ENCODE measurements around the gene UBE2H.
"Not testable (repeated sequence)": the region's sequence is repeated elsewhere in the genome, so short reads cannot be mapped to it uniquely, and the experiment has no call there.

Gene UBE2H

GRCh38 chr7:129862682-129863081 is 90.1 kb downstream of the UBE2H start:
- Histone ChIP-seq H3K27me3 (ENCODE audit: control insufficient read depth, insufficient read depth, low read length, poor library complexity, severe bottlenecking) (no peaks in the 10 kb centered on the region), H3K36me3 (ENCODE audit: control insufficient read depth, insufficient read depth, low read length) (no peaks in the 10 kb centered on the region), H3K9me3 (ENCODE audit: control insufficient read depth, low read length) (no peaks in the 10 kb centered on the region), H3K4me3 (ENCODE audit: insufficient read depth, low read depth, low read length) (no peak overlapping the region), H3K4me1 (ENCODE audit: control insufficient read depth, insufficient read depth, low read length) (no peaks in the 10 kb centered on the region), H3K27ac (ENCODE audit: insufficient read depth, low read depth, low read length, poor library complexity, severe bottlenecking) (no peak overlapping the region)
- WGBS, 2 experiments = 67 to 73% methylated on average over 3 of the region's 3 CpGs

DNA sequence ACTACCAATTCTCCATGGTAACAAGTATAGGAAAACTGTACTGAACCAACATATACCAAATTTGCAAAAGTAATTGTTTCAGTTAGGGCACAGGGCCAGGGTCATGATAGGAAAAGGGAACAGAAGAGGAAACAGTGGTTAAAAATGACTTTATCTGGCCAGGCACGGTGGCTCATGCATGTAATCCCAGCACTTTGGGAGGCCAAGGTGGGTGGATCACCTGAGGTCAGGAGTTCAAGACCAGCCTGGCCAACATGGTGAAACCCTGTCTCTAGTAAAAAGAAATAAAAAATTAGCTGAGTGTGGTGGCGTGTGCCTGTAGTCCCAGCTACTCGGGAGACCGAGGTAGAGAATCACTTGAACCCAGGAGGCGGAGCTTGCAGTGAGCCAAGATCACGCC is 92.0 kb downstream of the UBE2H start:
- H3K4me1 ChIP-seq (ENCODE audit: control insufficient read depth, insufficient read depth, low read length); H3K4me3 ChIP-seq (ENCODE audit: insufficient read depth, low read depth, low read length); H3K36me3 ChIP-seq (ENCODE audit: control insufficient read depth, insufficient read depth, low read length); H3K27ac ChIP-seq (ENCODE audit: insufficient read depth, low read depth, low read length, poor library complexity, severe bottlenecking); H3K27me3 ChIP-seq (ENCODE audit: control insufficient read depth, insufficient read depth, low read length, poor library complexity, severe bottlenecking); H3K9me3 ChIP-seq (ENCODE audit: control insufficient read depth, low read length): not testable (repeated sequence)
- 91 to 96% methylated on average over 6 of the region's 6 CpGs for WGBS, 2 experiments

GRCh38 chr7:129859183-129859582 is 93.6 kb downstream of the UBE2H start:
- WGBS, 2 experiments = 94 to 98% methylated on average over 2 of the region's 2 CpGs
- Histone ChIP-seq H3K9me3 (ENCODE audit: control insufficient read depth, low read length) (no peaks in the 10 kb centered on the region), H3K4me1 (ENCODE audit: control insufficient read depth, insufficient read depth, low read length) (no peaks in the 10 kb centered on the region), H3K4me3 (ENCODE audit: insufficient read depth, low read depth, low read length) (no peak overlapping the region), H3K36me3 (ENCODE audit: control insufficient read depth, insufficient read depth, low read length) (no peaks in the 10 kb centered on the region), H3K27ac (ENCODE audit: insufficient read depth, low read depth, low read length, poor library complexity, severe bottlenecking) (no peak overlapping the region), H3K27me3 (ENCODE audit: control insufficient read depth, insufficient read depth, low read length, poor library complexity, severe bottlenecking) (no peaks in the 10 kb centered on the region)

DNA sequence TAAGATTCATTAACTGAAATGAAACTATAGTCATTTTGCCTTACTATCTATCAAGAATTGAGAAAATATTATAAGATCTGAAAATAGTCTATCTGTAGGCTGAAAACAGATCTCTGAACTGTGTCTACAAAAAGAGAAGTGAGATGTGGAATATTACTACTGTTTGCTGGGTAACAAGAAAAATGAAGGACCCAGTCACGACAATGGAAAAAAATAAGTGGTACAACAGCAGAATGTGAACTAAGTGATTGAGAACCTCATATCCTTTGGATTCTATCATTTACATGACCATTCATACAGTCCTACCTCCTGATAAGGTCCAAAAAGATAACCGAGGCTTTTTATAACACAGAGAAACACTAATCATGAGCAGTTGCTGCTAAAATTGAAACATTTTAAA is 94.3 kb downstream of the UBE2H start:
- WGBS, 2 experiments = 78 to 97% methylated on average over 2 of the region's 2 CpGs
- no peaks in the 10 kb centered on the region for H3K27me3 ChIP-seq (ENCODE audit: control insufficient read depth, insufficient read depth, low read length, poor library complexity, severe bottlenecking)
- H3K4me1 ChIP-seq (ENCODE audit: control insufficient read depth, insufficient read depth, low read length) = no peaks in the 10 kb centered on the region
- H3K36me3 ChIP-seq (ENCODE audit: control insufficient read depth, insufficient read depth, low read length) = no peaks in the 10 kb centered on the region
- H3K4me3 ChIP-seq (ENCODE audit: insufficient read depth, low read depth, low read length) = no peak overlapping the region
- no peaks in the 10 kb centered on the region for H3K9me3 ChIP-seq (ENCODE audit: control insufficient read depth, low read length)
- H3K27ac ChIP-seq (ENCODE audit: insufficient read depth, low read depth, low read length, poor library complexity, severe bottlenecking) = no peak overlapping the region

DNA sequence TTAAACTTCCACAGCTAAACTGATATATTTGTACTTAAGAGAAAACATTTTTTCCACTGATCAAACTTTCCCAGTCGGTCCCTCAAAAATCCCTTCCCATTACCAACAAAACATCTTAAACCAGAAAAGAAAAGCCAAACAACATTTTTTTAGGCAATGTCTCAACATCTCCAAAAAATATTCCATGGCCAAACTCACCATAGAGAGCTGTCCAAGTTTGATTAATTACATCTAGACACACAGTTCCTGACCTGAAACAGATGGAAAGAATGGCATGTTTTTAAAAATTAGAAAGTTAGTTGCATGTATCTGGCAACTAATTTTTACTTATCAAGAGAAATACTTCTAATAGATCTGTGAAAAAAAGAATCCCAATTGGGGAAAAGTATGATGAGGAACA is 95.4 kb downstream of the UBE2H start:
- Histone ChIP-seq H3K4me3 (ENCODE audit: insufficient read depth, low read depth, low read length) (no peak overlapping the region), H3K9me3 (ENCODE audit: control insufficient read depth, low read length) (no peaks in the 10 kb centered on the region), H3K36me3 (ENCODE audit: control insufficient read depth, insufficient read depth, low read length) (no peaks in the 10 kb centered on the region), H3K27me3 (ENCODE audit: control insufficient read depth, insufficient read depth, low read length, poor library complexity, severe bottlenecking) (no peaks in the 10 kb centered on the region), H3K27ac (ENCODE audit: insufficient read depth, low read depth, low read length, poor library complexity, severe bottlenecking) (no peak overlapping the region), H3K4me1 (ENCODE audit: control insufficient read depth, insufficient read depth, low read length) (no peaks in the 10 kb centered on the region)
- WGBS, 2 experiments = 91 to 96% methylated on average over 1 of the region's 1 CpG

DNA sequence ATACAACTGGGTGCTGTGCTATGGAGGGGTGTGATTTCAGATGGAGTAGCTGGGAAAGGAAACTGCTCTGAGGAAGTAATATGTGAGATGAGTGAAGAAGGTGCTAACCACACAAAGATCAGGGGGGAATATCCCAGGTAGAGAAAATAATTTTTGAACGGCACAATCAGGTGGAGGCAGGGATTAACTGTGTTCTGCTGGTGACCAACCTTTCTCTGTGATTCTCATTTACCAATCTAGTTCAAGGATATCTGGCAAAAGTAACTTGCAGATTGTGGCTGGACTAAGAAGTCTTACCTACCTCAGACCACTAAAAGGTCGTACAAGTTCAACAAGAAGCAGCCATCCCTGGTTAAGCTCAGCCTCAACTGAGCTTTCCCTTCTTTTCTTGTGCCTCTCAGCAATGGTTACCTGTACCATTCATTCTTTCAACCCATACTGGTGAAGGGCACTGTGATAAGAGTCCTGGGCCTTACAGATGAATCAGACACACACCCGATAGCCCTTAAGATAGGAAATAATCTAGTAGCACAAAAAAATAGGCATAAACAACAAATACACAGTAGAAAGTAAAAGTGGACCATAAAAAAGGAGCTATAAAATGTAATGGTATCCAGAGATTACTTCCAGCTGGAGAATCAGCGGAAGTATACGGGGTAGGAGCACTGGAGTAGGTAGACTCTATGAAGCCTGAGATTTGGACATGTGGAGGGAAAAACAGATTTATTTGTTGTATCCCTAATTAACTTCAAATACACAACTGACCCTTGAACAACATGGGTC is 96.6 kb downstream of the UBE2H start:
- H3K4me3 ChIP-seq (ENCODE audit: insufficient read depth, low read depth, low read length) = no peak overlapping the region
- no peaks in the 10 kb centered on the region for H3K27me3 ChIP-seq (ENCODE audit: control insufficient read depth, insufficient read depth, low read length, poor library complexity, severe bottlenecking)
- H3K4me1 ChIP-seq (ENCODE audit: control insufficient read depth, insufficient read depth, low read length) = no peaks in the 10 kb centered on the region
- H3K27ac ChIP-seq (ENCODE audit: insufficient read depth, low read depth, low read length, poor library complexity, severe bottlenecking) = no peak overlapping the region
- 90 to 99% methylated on average over 4 to 5 of the region's 5 CpGs for WGBS, 2 experiments
- no peaks in the 10 kb centered on the region for H3K36me3 ChIP-seq (ENCODE audit: control insufficient read depth, insufficient read depth, low read length)
- no peaks in the 10 kb centered on the region for H3K9me3 ChIP-seq (ENCODE audit: control insufficient read depth, low read length)

- H3K27me3 ChIP-seq (ENCODE audit: control insufficient read depth, insufficient read depth, low read length, poor library complexity, severe bottlenecking) = no peaks in the 10 kb centered on the region
- H3K4me3 ChIP-seq (ENCODE audit: insufficient read depth, low read depth, low read length) = no peak overlapping the region
- WGBS, 2 experiments = 92 to 98% methylated on average over 6 of the region's 6 CpGs
- H3K27ac ChIP-seq (ENCODE audit: insufficient read depth, low read depth, low read length, poor library complexity, severe bottlenecking) = no peak overlapping the region
- no peaks in the 10 kb centered on the region for H3K36me3 ChIP-seq (ENCODE audit: control insufficient read depth, insufficient read depth, low read length)
- H3K9me3 ChIP-seq (ENCODE audit: control insufficient read depth, low read length) = no peaks in the 10 kb centered on the region
- H3K4me1 ChIP-seq (ENCODE audit: control insufficient read depth, insufficient read depth, low read length) = no peaks in the 10 kb centered on the region
Observed at GRCh38 chr7:129855234-129855673, 97.5 kb downstream of the UBE2H start.

GRCh38 chr7:129854401-129854800 is 98.4 kb downstream of the UBE2H start:
- Histone ChIP-seq H3K27me3 (ENCODE audit: control insufficient read depth, insufficient read depth, low read length, poor library complexity, severe bottlenecking) (no peaks in the 10 kb centered on the region), H3K4me1 (ENCODE audit: control insufficient read depth, insufficient read depth, low read length) (no peaks in the 10 kb centered on the region), H3K4me3 (ENCODE audit: insufficient read depth, low read depth, low read length) (no peak overlapping the region), H3K36me3 (ENCODE audit: control insufficient read depth, insufficient read depth, low read length) (no peaks in the 10 kb centered on the region), H3K27ac (ENCODE audit: insufficient read depth, low read depth, low read length, poor library complexity, severe bottlenecking) (no peak overlapping the region), H3K9me3 (ENCODE audit: control insufficient read depth, low read length) (no peaks in the 10 kb centered on the region)
- 86 to 91% methylated on average over 1 of the region's 1 CpG for WGBS, 2 experiments

DNA sequence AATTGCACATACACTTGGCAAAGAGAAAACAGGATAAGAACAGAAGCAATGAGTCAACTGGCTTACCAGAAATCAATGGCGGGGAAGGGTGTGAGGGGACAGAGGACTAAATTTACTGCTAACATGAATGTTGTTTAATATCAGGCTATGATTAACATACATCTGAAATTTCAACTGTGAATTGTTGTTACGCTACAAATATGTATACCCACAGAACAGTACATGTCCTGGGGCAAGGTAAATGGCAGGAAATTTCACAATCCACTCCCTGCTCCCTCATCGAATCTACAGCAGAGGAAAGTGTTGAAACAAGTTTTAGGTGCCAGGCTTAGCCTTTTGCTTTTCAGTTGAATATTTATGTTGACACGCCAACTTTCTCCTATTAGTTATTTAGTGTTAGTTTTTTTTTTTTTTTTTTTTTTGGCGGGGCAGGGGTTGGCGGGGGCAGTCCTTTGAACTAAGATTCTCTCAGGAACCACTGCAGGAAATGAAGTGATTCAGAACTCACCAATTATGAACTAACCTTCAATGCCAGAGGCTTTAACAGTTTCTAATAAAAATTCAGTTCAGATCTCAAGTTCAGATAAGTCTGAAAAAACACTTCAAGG is 99.0 kb downstream of the UBE2H start:
- H3K36me3 ChIP-seq (ENCODE audit: control insufficient read depth, insufficient read depth, low read length) = no peaks in the 10 kb centered on the region
- H3K4me3 ChIP-seq (ENCODE audit: insufficient read depth, low read depth, low read length) = no peak overlapping the region
- H3K9me3 ChIP-seq (ENCODE audit: control insufficient read depth, low read length) = no peaks in the 10 kb centered on the region
- no peaks in the 10 kb centered on the region for H3K4me1 ChIP-seq (ENCODE audit: control insufficient read depth, insufficient read depth, low read length)
- H3K27ac ChIP-seq (ENCODE audit: insufficient read depth, low read depth, low read length, poor library complexity, severe bottlenecking) = no peak overlapping the region
- 88 to 96% methylated on average over 5 to 6 of the region's 6 CpGs for WGBS, 2 experiments
- no peaks in the 10 kb centered on the region for H3K27me3 ChIP-seq (ENCODE audit: control insufficient read depth, insufficient read depth, low read length, poor library complexity, severe bottlenecking)

DNA sequence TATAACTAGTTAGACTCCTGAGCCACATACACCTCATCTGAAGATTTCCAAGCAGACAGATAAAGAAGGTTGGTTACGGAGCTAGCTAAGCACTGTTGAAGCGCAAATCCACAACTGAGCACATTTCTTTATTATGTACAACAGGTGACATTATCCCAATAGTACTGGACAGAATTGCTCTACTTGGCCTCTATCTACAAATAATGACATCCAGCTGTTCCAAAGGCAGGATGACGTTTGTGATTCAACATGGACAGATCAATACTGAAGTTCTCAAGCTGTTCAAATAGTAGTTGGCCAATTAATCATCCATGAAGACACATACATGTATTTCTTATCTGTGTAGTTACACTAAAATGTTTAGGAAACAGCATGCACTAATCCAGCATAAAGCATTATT is 101.0 kb downstream of the UBE2H start:
- Histone ChIP-seq H3K27ac (ENCODE audit: insufficient read depth, low read depth, low read length, poor library complexity, severe bottlenecking) (no peak overlapping the region), H3K36me3 (ENCODE audit: control insufficient read depth, insufficient read depth, low read length) (no peaks in the 10 kb centered on the region), H3K9me3 (ENCODE audit: control insufficient read depth, low read length) (no peaks in the 10 kb centered on the region), H3K4me1 (ENCODE audit: control insufficient read depth, insufficient read depth, low read length) (no peaks in the 10 kb centered on the region), H3K4me3 (ENCODE audit: insufficient read depth, low read depth, low read length) (no peak overlapping the region), H3K27me3 (ENCODE audit: control insufficient read depth, insufficient read depth, low read length, poor library complexity, severe bottlenecking) (no peaks in the 10 kb centered on the region)
- 94% methylated on average over 3 of the region's 3 CpGs for WGBS, 2 experiments

Data from ectodermal cell (in vitro differentiated cells).